HG03442 (cell line): ENCODE data around the gene IGLL5.

Experiments
- ATAC-seq: cut with Tn5 transposase; IDR thresholded peaks from one replicate; pipeline ENCODE4 v1.9.1; 2021; ENCODE audit warnings: mild to moderate bottlenecking, moderate library complexity; ENCODE audit not compliant: unreplicated experiment

IGLL5 gene

GRCh38 chr22:22926370-22927195, 39.0 kb downstream of the IGLL5 start:
- ATAC-seq: no peak

GRCh38 chr22:22927196-22927887, 39.7 kb downstream of the IGLL5 start:
- ATAC-seq: no peak

DNA sequence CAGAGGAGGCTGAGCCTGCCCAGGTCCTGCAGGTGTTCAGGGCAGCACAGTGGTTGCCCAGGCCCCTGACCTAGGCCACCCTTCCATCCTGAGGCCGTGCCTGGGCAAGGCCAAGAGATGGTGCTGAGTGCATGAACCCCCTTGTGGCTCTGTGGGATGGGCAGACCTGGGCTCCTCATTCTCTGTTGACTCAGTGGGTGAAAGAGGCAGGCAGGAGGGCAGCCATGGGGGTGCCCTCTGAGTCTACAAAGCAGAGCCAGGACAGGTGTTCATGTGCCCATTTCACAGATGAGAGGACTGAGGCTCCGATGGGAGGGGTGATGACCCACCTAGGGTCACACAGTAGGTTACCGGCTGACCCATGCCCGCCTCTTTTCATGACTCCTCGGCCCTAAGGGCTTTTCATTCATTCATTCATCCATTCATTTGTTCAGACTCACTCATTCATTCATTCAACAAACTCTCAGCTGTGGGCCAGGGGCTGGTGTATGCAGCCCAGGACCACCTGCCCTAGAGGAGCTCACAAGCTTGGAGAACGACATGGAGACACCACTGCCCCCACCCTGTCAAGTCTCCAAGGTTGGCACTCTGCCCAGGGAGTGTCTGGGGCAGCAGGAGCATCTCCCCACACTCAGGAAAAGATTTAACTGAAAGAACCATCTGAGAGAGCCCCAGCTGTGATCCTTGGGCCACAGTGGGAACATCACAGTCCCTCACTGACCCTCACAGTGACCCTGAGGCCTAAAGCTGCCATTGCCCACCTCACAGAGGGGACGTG, 40.5 kb downstream of the IGLL5 start:
- no peak for ATAC-seq

DNA sequence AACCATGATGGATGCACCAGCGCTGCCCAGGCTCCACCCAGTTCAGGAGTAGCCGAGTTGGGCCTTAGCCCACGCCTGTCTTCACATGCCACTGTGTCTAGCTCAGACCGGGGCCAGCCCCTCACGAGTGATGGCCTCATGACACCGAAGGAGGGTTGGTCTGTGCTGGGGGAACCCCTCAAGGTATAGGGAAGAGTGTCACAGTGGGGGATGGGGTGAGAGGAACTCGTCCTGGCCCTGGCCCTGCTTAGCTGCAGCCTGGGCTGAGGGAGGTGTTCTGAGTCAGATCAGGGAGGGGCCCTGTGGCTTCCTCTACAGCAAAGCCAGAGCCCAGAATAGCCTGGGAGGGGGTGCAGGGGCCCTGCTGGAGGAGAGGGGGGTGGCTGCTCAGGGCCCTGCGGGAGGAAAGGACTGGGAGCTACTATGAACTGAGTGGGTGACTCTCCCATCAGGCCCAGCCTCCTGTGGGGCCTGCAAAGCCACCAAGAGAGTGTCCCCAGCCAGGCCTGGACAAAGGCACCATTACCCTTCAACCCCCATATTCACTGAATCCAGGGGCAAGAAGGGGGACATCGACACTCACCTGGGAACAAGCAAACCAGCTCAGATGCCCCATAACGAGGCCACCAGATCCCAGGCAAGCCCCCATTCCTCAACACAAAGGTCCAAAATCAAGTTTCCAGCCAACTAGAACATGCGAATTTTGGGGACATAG, 41.2 kb downstream of the IGLL5 start:
- ATAC-seq: peak; percentile 76

GRCh38 chr22:22929381-22930221, 42.0 kb downstream of the IGLL5 start:
- no peak for ATAC-seq

- no peak for ATAC-seq
These were observed 42.5 kb downstream of the IGLL5 start for GRCh38 chr22:22930222-22930497.

DNA sequence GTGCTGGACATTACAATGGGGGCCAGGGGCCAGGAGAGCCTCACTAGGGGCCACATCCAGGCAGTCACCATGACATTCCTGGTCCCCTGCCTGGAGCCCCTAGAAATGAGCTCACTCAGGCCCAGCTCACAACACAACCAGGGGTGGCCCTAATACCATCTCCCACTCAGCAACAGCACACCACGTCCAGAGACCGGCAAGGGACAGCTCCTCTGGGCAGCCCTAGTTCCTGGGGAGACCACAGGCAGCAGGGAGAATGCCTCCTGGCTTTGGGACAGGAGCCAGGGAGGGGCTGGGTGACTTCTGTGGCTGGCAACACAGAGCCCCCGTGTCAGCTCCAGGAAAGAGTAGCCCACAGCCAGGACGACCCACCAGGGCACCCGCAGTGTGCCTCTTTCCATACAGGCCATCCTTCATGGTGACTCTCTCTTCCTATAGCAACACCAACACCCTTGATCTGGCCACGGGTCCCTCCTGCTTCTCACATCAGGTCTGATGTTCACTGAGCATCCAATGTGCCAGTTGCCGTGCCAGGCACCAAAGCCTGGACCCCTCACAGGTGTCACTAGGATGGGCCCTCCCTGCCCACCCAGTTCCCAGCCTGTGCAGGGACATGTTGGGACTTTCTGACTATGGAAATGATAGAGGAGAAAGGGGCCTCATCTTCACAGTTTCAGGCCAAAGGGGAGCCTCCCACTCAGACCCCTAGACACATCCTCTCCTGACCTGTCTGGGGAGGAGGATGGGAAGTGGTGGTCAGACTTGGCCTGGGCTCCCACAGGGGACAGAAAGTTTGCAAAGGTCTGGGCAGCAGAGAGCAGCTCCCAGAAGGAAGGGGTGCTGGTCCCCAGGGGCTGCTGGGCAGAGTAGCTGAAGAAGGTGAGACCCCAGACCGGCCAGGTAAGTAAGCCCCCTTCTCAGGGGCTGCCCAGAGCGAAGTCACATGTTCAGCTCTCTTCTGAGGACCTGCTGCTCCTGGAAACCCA, 43.2 kb downstream of the IGLL5 start:
- no peak for ATAC-seq

DNA sequence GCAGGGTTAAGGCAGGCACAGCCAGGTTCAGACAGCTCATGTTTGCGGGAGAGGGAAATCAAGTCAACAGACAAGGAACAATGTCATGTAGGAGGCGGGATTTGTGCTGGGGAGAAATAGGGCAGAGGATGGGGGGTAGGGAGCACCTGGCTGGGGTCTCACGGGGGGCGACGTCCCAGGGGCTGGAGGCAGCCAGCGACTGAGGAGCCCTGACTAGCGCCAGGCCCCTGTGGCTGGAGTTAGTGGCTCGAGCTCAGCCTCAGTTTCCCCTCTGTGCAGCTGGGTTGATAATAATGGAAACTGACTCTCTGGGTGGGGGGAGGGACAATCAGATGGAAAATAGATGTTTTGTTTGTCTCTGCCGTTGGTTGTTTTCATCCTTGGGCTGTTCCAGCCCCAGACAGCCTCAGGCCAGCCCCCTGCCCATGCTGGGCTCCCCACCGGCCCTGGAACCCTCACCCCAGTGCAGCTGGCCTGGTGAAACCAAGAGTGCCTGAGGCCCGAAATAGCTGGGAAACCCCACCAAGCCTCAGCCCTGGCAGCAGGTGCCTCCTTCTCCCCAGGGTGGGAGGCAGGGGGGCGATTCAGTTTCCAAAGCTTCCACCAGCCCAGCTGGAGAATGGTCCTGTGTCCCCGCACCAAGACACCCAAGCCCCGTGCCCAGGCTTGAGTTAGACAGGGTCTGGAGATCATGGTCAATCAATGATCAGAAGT, 44.1 kb downstream of the IGLL5 start:
- no peak for ATAC-seq

- no peak for ATAC-seq
These were observed 44.9 kb downstream of the IGLL5 start for GRCh38 chr22:22932512-22932941.

GRCh38 chr22:22933100-22933806, 45.6 kb downstream of the IGLL5 start:
- ATAC-seq: no peak

- ATAC-seq: no peak
These were observed 46.4 kb downstream of the IGLL5 start for GRCh38 chr22:22933807-22934542.

DNA sequence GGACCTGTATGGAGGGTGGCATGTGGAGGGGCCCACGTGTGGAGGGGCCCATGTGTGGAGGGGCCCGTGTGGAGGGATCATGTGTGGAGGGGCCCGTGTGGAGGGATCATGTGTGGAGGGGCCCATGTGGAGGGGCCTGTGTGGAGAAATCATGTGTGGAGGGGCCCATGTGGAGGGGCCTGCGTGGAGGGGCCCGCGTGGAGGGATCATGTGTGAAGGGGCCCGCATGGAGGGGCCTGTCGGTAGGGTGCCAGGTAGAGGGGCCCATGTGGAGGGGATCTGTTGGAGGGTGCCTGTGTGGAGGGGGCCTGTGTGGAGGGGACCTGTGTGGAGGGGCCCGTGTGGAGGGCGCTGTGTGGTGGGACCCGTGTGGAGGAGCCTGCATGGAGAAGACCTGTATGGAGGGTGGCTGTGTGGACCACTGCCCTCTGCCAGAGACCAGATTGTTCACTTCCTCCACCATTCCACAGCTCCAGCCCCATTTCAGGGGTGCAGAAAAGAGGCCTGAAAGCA, 47.0 kb downstream of the IGLL5 start:
- ATAC-seq: no peak

DNA sequence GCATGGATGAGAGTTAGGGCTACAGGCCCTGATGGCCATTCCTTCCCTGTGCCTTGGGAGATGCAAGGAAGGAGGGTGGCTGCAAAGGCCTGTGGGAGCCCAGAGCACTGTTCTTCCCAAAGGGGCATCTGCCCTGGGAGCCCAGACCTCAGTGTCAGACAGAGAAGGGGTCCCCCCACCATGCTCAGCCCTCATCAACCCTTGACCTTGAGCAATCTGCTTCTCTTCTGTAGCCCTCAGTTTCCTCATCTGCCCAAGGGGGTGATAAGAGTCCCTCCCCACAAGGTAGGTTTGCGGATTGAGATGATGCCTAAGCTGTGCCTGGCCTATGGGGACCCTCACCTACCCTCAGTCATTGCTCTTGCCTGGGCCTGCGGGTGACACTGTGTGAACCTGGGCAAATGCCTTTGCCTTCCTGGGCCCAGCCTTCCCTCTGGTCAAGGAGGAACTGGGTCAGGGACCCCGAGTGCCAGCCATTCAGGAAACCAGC, 47.5 kb downstream of the IGLL5 start:
- peak; percentile 11 for ATAC-seq

DNA sequence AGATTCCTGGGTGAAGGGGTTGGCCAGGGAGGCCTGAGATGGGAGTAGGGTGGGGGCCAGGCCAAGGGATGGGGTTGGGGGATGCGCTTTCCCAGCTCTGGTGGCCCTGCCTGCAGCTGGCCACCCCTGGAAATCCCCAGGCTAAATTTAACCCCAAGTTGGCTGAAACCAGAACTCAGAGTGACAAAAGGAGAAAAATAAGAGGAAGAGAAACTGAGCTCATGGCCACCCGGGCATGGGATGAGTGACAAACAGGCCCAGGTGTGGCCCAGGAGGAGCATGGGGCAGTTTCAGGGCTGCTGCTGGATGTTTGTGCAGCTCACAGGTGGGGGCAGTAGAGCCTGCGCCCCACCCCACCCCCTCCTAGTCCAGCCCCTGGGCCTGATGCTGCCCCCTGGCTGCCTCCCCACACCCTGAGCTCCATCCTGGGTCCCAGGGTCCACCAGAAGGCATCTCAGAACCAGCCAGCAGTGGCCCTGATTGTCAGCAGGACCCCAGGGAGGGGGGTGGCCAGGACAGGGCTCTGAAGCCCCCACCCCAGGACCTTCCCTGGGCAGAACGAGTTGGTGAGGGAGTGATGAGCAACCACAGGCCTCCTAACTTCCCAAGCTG, 48.0 kb downstream of the IGLL5 start:
- ATAC-seq: peak; percentile 81

DNA sequence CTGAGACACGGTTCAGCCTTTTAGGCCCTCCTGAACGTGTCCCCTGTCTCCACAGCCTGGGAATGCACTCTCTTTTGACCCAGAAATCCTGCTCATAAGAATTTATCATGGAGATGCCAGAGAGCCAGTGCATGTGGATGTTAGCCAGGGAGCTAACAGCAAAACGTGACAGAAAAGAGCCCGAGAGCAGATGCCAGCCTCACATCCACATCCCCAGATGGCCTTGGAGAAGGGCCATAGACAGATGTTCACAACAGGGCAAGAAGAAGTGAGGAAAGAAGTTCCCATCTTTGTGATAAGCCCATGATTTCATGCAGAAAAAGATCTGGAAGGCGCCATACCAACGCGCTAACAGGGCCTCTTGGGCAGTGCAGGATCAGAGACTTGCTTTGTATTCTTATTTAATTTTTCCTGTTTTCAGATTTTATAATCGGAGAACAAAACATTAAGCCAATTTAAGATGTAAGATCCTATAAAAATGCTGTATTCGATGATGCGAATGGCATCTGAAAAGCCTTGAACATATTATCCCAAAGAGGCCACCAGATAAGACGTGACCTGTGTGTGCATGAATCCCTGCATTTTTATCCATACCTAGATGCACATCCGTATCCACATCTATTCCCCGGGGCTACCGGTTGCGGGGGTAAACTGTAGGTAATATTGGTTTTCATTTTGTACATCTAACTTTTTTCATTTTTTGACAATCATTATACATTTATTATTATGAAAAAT, 48.7 kb downstream of the IGLL5 start:
- no peak for ATAC-seq
